Kidney (tissue), 14 donors: Measurements from ENCODE around the gene PTPRG. TPM values are rescaled to one million over a fixed set of nuclear protein-coding genes. Genes with fewer than 3 reads are reported as not detected.

ENCODE experiments used
- DNase-seq, 5 donors: peaks; one replicate each; pipeline ENCODE4 v3.0.0-alpha.2; 2013 to 2020
- FAIRE-seq: peaks from 2 replicates; lab custom pipeline; 2012; peaks lifted over from hg19 to GRCh38; lab: Jason Lieb, UNC
- H3K27ac ChIP-seq, 2 donors: one replicate each; pipeline ENCODE4 v1.7.0; 2013; ENCODE audit warnings: low read depth in 2 of 2, low read length in 2 of 2, inconsistent platforms in 1 of 2
- H3K27me3 ChIP-seq: one replicate; pipeline ENCODE4 v1.7.1; 2013; ENCODE audit warnings: low read length, inconsistent platforms; ENCODE audit not compliant: control insufficient read depth, insufficient read depth
- H3K36me3 ChIP-seq, 3 donors: one replicate each; pipeline versions ENCODE4 v1.7.0 to v1.7.1; 2013; ENCODE audit warnings: low read length in 3 of 3, control low read depth in 1 of 3, inconsistent platforms in 1 of 3; ENCODE audit not compliant: insufficient read depth in 3 of 3, control insufficient read depth in 2 of 3
- H3K4me1 ChIP-seq, 3 donors: one replicate each; pipeline versions ENCODE4 v1.7.0 to v1.7.1; 2013; ENCODE audit warnings: low read length in 3 of 3, inconsistent platforms in 1 of 3, low read depth in 1 of 3; ENCODE audit not compliant: control insufficient read depth in 2 of 3, insufficient read depth in 2 of 3
- H3K4me3 ChIP-seq, 3 donors: one replicate each; pipeline versions ENCODE4 v1.7.0 to v1.8.1; 2013; ENCODE audit warnings: low read length in 3 of 3, control low read depth in 1 of 3, inconsistent platforms in 1 of 3
- H3K9ac ChIP-seq, 3 donors: one replicate each; pipeline versions ENCODE4 v1.7.0 to v1.7.1; 2013; ENCODE audit warnings: low read length in 3 of 3, control low read depth in 1 of 3, inconsistent platforms in 1 of 3
- H3K9me3 ChIP-seq, 3 donors: one replicate each; pipeline versions ENCODE4 v1.7.0 to v1.7.1; 2013; ENCODE audit warnings: low read length in 3 of 3, control low read depth in 1 of 3, inconsistent platforms in 1 of 3; ENCODE audit not compliant: control insufficient read depth in 2 of 3, insufficient read depth in 1 of 3
- intact Hi-C: fragments of 100-400 bp; cut with DNase I; formaldehyde crosslinking; loops from one replicate; pipeline ENCODE4 v1.11.1; 2022
- polyA plus RNA-seq: library from polyadenylated mRNA; stranded (reverse); fragments of 350-450 nt; fragmentation: Illumina TruSeq; extraction: RNeasy Lipid Tissue Mini Kit (QIAGEN cat#74804); gene quantifications from one replicate; pipeline ENCODE4 v1.2.3, GENCODE V29; 2014; ENCODE audit warnings: low read depth, low replicate concordance; ENCODE audit not compliant: insufficient read depth
- total RNA-seq: library from RNA; stranded (reverse); fragmentation: NEBNext Ultra II Directional; extraction: Animal tissue kit (Norgen Biotek cat#: 25700); gene quantifications from one replicate; pipeline ENCODE4 v1.2.1, GENCODE V29; 2021
- TF ChIP-seq, protein P1 (sequence below): IDR thresholded peaks from 3 replicates; pipeline ENCODE4 v1.5.1; 2012; ENCODE audit warnings: mild to moderate bottlenecking, moderate library complexity, borderline replicate concordance; ENCODE audit not compliant: insufficient read depth; ENCODE audit errors: extremely low read depth
- donor health status: control.
- donor health status: control.
- donor health status: control.
- donor health status: control.
- donor health status: control.
- donor health status: DM: yes; HTN: yes; CAD: no.
- donor health status: Normal renal cell carcinoma (clear cell type).

Gene PTPRG
- total and polyA plus RNA-seq, 2 donors from 2014 or later: 9.2 to 154 TPM

DNA sequence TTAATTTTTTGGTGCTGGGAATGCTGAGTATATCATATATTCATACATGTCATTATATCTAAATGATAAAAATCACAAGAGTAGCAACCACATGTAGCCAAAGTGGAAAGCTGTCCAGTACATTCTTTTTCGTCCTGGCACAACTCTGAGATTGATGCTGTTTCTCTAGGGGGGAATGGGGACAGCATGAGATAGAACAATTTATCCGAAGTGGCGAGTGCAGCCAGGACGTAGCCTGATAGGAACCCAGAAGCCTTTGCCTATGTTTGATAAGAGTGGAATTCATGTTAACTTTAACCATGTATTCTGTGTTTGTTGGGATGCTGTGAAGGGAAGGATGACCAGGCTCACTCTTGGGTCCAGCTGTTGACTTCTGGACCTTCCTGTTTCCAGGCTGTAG, 20.9 kb downstream of the PTPRG start:
- TF ChIP-seq, protein P1, sequence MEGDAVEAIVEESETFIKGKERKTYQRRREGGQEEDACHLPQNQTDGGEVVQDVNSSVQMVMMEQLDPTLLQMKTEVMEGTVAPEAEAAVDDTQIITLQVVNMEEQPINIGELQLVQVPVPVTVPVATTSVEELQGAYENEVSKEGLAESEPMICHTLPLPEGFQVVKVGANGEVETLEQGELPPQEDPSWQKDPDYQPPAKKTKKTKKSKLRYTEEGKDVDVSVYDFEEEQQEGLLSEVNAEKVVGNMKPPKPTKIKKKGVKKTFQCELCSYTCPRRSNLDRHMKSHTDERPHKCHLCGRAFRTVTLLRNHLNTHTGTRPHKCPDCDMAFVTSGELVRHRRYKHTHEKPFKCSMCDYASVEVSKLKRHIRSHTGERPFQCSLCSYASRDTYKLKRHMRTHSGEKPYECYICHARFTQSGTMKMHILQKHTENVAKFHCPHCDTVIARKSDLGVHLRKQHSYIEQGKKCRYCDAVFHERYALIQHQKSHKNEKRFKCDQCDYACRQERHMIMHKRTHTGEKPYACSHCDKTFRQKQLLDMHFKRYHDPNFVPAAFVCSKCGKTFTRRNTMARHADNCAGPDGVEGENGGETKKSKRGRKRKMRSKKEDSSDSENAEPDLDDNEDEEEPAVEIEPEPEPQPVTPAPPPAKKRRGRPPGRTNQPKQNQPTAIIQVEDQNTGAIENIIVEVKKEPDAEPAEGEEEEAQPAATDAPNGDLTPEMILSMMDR: no peak
- H3K9ac ChIP-seq: no peak overlapping the region
- no peak for FAIRE-seq
- H3K27me3 ChIP-seq: no peaks in the 10 kb centered on the region
- H3K4me3 ChIP-seq: no peak overlapping the region
- H3K36me3 ChIP-seq: no peaks in the 10 kb centered on the region
- H3K27ac ChIP-seq: no peak overlapping the region
- no peaks in the 10 kb centered on the region for H3K9me3 ChIP-seq
- intact Hi-C loops: no loop called here
- peaks cover 0 to 9% (median 6%) of the 10 kb centered on the region in 3 donors for H3K4me1 ChIP-seq
- no peak for DNase-seq

DNA sequence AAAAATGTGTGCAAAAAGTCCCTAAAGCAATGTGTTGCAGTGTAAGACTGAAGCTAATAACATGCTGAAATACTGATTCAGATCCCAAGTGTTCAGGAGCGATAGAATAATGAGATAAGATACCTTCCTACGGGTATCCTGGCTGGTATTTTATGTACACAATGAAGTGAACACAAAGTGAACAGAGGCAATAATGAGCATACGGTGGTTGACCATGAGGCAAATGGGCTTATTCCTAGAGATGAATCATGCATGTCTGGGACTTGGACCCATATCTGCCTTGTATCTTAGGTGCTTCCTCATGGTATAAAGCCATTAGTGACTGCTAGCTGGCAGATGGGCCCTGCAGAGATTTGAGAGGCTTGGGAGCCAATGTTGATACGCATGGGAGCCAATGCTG, 21.5 kb downstream of the PTPRG start:
- TF ChIP-seq, protein P1: no peak
- FAIRE-seq: no peak
- no peaks in the 10 kb centered on the region for H3K27me3 ChIP-seq
- intact Hi-C loops: no loop called here
- no peak overlapping the region for H3K27ac ChIP-seq
- H3K4me3 ChIP-seq: no peak overlapping the region
- H3K4me1 ChIP-seq: peaks cover 0 to 9% (median 6%) of the 10 kb centered on the region in 3 donors
- no peaks in the 10 kb centered on the region for H3K36me3 ChIP-seq
- H3K9me3 ChIP-seq: no peaks in the 10 kb centered on the region
- no peak for DNase-seq
- no peak overlapping the region for H3K9ac ChIP-seq

DNA sequence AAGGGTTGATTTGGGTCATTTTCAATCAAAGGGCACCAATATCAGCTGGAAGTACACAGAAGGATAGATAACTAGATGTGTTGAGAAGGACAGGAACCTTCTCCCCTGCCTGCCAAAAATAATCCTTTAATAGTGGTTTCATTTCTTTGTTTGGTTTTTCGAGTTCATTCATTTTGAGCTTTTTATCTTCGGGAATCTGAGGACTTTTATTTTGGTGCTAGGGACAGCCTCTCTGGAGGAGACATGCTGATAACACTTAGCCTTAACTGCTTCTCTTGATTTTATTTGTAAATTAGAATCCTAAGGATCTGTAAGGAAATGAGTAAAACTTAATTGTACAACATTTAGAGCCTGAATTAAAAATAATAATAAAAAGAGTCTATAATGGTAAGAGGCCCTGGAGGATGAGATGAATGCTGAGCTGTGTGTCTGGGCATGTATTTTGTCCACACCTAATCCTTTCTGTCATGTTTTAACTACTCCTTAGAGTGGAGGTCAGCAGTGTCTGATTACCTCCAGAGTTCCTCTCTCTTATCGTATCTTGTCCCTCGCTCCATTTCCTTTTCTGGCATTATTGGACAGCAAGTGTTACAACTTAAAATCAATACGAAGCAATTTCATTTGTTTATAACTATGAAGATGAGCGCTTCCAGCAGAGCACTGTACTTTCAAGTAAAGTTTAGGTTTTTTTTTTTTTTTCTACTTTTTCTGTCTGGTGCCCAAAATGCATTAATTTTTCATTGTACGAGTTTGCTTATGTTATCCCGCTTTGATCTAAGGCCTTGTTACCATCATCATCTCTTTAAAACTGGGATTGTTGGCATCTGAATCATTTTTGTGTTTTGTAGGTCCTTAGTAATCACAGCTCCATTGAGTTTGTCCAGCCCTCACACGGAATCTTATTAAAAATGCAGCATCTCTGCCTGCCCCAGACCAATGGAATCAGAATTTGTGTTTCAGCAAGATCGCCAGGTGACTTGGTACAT, 22.8 kb downstream of the PTPRG start:
- Histone ChIP-seq H3K4me3 (no peak overlapping the region), H3K27me3 (no peaks in the 10 kb centered on the region), H3K9ac (no peak overlapping the region), H3K9me3 (no peaks in the 10 kb centered on the region), H3K36me3 (no peaks in the 10 kb centered on the region), H3K27ac (no peak overlapping the region), H3K4me1 (peaks cover 0 to 6% (median 4%) of the 10 kb centered on the region in 3 donors)
- TF ChIP-seq, protein P1: no peak
- intact Hi-C loops: no loop called here
- FAIRE-seq: no peak
- peak in 1 of 5 donors; percentile 29 for DNase-seq
